ENCODE data around the gene GMEB1.
"Not testable (repeated sequence)": the region's sequence is repeated elsewhere in the genome, so short reads cannot be mapped to it uniquely, and the experiment has no call there.

Gene GMEB1

DNA sequence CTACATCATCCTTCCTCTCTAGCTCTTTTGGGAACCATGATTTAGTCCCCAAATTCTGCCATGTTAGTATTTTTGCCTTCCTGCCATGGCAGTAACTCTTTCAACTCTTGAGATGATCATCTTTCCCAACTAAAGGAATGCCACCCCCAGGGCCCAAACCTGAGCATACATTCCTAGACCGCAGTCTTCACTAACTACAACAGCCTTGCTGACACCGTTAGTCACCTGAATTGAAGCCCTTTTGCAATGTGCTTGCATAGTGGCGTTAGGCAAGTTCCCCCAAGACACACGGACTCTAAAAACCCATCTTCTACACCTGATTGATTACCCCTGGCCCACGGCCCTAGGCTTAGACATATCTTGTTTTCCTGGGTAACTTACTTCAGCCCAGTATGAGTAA lies 51.8 kb downstream of the GMEB1 start:
- DNase-seq (ENCODE audit: low spot score) = no peak
- TF ChIP-seq, protein P1, sequence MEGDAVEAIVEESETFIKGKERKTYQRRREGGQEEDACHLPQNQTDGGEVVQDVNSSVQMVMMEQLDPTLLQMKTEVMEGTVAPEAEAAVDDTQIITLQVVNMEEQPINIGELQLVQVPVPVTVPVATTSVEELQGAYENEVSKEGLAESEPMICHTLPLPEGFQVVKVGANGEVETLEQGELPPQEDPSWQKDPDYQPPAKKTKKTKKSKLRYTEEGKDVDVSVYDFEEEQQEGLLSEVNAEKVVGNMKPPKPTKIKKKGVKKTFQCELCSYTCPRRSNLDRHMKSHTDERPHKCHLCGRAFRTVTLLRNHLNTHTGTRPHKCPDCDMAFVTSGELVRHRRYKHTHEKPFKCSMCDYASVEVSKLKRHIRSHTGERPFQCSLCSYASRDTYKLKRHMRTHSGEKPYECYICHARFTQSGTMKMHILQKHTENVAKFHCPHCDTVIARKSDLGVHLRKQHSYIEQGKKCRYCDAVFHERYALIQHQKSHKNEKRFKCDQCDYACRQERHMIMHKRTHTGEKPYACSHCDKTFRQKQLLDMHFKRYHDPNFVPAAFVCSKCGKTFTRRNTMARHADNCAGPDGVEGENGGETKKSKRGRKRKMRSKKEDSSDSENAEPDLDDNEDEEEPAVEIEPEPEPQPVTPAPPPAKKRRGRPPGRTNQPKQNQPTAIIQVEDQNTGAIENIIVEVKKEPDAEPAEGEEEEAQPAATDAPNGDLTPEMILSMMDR (IDR thresholded peaks at IDR 0.05; ENCODE audit: extremely low read depth, missing control alignments) = no peak

DNA sequence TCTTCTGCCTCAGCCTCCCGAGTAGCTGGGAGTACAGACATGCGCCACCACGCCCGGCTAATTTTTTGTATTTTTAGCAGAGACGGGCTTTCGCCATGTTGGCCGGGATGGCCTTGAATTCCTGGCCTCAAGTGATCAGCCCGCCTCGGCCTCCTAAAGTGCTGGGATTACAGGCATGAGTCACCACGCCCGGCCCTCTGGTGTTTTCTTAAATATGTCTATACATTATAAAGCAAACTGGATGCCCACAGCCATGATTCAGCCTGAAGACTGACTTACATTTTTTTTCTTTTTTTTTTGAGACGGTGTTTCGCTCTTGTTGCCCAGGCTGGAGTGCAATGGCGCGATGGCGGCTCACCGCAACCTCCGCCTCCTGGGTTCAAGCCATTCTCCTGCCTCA lies 53.3 kb downstream of the GMEB1 start:
- DNase-seq (ENCODE audit: low spot score) = not testable (repeated sequence)

DNA sequence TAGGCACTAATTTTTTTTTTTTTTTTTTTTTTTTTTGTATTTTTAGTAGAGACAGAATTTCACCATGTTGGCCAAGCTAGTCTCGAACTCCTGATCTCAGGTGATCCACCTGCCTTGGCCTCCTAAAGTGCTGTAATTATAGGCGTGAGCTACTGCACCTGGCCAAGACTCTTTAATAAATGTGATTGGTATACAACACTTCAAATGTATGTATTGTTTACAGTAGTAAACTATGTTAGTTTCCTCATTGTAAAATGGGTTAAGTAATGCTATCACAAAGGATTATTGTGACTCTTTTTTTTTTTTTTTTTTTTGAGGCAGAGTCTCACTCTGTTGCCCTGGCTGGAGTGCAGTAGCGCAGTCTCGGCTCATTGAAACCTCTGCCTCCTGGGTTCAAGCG lies 56.8 kb downstream of the GMEB1 start:
- not testable (repeated sequence) for DNase-seq (ENCODE audit: low spot score)

DNA sequence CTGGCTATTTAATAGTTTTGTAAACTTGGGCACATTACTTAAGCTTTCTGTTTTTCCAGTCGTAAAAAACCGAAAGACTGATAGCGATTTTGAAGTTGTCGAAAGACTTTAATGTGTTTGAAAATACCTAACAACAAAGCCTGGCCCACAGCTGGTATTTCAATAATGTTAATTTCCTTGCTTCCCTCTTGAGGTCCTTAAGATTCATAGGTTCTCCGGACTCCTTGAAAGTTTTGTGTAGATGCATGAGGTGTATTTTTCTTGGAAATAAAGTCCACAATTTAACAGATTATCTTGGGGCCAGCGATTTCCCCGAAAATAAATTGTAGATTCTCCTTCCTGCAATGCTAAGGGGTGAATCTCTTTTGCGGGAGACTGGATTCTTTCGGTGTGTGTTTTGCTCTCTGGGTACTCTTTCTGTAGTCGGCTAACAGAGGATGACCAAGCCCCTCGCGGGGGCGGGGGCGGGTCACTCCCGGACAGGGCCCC lies 67.4 kb downstream of the GMEB1 start:
- no peak for DNase-seq (ENCODE audit: low spot score)

DNA sequence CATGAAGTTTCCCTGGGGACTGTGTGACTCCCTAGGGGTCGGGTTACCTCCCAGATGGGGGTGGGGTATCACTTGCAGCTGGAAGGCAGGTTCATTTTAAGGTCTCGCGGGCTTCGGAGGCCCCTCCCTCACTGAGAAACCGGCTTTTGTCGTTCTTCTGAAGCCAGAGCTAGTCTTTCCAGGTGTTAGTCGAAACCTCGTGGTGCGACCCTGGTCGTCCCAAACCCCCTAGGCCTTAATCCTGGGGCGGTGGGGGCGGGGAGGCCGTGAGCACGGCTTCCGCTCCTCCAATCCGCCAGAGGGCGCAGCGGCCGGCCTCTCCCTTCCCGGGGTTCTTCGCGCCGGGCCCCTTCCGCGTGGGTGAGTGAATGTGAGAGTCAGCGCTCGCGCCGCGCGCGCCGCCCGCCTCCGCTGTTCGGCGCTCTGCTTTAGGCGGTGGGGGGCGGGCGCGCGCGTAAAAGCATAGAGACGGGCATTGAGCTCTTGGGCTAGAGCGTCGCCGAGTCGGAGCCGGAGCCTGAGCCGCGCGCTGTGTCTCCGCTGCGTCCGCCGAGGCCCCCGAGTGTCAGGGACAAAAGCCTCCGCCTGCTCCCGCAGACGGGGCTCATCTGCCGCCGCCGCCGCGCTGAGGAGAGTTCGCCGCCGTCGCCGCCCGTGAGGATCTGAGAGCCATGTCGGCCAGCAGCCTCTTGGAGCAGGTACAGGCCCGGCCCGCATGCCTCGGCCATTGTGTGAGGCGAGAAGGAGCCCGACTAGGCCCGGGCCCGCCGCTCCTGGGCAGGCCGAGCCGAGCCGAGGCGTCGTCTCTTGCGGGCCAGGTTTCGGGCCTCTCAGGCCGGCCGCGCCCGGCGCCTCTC lies 68.1 kb downstream of the GMEB1 start, which contains the start of gene YTHDF2:
Gene YTHDF2, plus strand, starts transcription at position 491 of the 857 bp plus-strand sequence. Its CDS starts 181 bp downstream, at position 672.
- TF ChIP-seq, protein P1 (IDR thresholded peaks at IDR 0.05; ENCODE audit: extremely low read depth, missing control alignments) = peak; percentile 79
- peak; percentile 95 for DNase-seq (ENCODE audit: low spot score)

More for the DNA sequence above, 67.4 kb downstream of the GMEB1 start:
- TF ChIP-seq, protein P1 (IDR thresholded peaks at IDR 0.05; ENCODE audit: extremely low read depth, missing control alignments) = no peak

DNA sequence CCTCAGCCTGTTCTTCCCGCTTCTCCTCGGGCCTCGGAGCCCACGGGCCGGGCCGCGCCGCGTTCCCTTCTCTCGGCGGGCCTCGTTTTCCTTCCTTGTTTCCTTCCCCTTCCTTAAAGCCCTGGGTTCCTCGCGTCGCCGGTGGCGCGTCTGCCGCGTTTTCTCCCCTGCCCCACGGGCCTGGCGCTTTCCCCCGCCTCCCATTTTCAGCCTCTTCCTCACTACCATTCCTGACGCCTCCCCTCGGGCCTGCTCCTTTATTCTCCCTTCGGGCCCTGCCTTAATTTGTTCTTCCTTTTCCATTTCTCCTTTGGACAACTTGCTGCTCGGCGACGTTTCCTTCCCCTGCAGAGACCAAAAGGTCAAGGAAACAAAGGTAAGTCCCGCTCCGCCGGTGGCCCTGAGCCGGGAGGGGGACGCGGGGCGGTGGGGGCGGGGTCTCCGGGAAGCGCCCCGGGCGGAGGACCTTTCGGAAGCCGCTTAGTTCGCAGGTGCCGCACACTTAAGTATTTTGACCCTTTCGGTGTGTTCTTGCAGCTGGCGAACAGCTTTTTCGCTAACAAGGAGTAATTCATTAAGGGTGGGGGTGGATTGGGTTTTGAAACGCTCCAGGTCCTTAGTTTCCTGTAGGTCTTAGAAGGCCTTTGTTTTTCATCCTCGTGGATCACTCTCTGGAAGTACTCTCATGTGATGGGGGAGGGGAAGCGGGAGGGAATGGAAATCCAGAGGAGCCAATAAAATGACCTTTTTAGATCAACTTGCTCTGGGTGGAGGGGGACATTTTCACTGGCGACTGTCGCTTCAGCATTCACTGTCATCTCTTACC lies 68.9 kb downstream of the GMEB1 start:
- DNase-seq (ENCODE audit: low spot score) = peak; percentile 70
- TF ChIP-seq, protein P1 (IDR thresholded peaks at IDR 0.05; ENCODE audit: extremely low read depth, missing control alignments) = no peak

DNA sequence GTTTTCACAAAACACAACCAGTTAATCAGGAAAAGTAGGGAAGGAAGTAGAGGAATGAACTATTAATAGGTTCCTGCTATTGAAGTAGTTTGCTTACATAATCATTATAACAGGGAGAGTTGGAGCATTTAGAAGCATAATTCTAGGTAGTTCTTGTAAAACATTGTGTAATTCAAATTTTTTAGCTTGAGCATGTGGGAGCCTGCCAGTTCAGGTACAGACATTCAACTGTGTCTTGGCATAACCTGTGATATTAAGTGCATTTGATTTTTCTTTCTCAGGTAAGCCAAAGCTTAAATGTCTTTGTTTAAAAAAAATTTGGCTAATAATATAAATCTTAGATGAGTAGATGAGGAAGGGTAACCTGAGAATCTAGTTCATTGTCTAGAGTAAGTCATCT lies 71.5 kb downstream of the GMEB1 start:
- TF ChIP-seq, protein P1 (IDR thresholded peaks at IDR 0.05; ENCODE audit: extremely low read depth, missing control alignments) = no peak
- DNase-seq (ENCODE audit: low spot score) = no peak

DNA sequence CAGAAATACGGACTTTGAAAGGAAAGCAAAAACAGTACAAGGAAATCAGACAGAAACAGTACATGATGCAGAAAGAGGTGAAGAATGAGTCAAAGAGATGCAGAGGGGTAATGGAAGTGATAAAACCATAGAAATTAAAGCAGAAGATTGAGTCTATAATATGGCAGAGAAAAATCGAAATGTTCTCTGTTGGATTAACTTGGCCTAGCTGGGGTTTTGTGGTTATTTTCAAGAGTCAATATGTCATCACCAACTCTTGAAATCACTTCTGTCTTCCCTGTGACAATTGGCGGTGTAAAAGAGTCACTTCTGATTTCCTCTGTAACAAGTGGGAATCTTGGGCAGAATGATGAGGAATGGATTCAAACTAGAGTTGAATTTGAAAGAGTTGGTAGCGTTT lies 75.6 kb downstream of the GMEB1 start:
- TF ChIP-seq, protein P1 (IDR thresholded peaks at IDR 0.05; ENCODE audit: extremely low read depth, missing control alignments) = no peak
- DNase-seq (ENCODE audit: low spot score) = no peak

Data from GM20000 (cell line).